ENCODE data around the gene PLEKHM3.

PLEKHM3 gene

DNA sequence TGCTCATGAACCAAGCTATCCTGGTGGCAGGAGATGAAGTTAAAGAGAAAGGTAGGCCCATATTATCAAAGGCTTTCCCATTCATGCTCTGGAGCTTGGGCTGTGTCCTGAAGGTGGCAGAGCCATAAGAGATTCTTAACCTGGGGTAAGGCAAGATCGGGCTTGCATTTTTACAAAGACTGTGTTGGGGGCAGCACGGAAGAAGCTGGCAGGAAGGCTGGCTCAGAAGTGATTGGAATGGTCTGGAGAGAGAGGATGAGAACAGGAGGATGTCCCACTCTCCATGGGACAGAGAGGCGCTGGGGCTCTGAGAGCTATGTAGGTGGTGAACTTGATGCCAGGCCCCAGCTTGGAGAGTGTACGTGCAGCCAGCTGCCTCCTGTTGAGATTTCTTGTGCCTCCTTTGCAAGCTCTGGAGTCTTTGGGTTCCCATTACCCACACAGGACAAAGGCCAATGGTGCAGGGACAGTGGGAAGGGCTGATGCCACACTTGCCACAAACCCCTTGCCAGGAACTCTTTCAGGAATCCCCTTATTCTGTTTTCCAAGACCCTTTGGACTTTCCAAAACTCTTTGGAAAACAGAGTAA, 215.0 kb downstream of the PLEKHM3 start:
- Histone ChIP-seq H3K27ac (replicated peaks) (0 out of 2 replicates have a peak overlapping the region, but pooled peaks have one; percentile 11), H3K27me3 (ENCODE audit: insufficient read depth, poor library complexity, severe bottlenecking) (no peaks in the 10 kb centered on the region), H3K4me3 (replicated peaks; ENCODE audit: insufficient read depth, low read length) (no peak overlapping the region)
- TF ChIP-seq, protein P1, sequence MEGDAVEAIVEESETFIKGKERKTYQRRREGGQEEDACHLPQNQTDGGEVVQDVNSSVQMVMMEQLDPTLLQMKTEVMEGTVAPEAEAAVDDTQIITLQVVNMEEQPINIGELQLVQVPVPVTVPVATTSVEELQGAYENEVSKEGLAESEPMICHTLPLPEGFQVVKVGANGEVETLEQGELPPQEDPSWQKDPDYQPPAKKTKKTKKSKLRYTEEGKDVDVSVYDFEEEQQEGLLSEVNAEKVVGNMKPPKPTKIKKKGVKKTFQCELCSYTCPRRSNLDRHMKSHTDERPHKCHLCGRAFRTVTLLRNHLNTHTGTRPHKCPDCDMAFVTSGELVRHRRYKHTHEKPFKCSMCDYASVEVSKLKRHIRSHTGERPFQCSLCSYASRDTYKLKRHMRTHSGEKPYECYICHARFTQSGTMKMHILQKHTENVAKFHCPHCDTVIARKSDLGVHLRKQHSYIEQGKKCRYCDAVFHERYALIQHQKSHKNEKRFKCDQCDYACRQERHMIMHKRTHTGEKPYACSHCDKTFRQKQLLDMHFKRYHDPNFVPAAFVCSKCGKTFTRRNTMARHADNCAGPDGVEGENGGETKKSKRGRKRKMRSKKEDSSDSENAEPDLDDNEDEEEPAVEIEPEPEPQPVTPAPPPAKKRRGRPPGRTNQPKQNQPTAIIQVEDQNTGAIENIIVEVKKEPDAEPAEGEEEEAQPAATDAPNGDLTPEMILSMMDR (IDR thresholded peaks at IDR 0.05; ENCODE audit: insufficient read depth, low read length) = no peak
- TF ChIP-seq GABPA (IDR thresholded peaks at IDR 0.05; ENCODE audit: low read depth) (no peak), POLR2AphosphoS5 (IDR thresholded peaks at IDR 0.05; ENCODE audit: low read depth) (no peak), SPI1 (IDR thresholded peaks at IDR 0.05; ENCODE audit: borderline replicate concordance, low read depth) (no peak)
- TF ChIP-seq, protein P2, sequence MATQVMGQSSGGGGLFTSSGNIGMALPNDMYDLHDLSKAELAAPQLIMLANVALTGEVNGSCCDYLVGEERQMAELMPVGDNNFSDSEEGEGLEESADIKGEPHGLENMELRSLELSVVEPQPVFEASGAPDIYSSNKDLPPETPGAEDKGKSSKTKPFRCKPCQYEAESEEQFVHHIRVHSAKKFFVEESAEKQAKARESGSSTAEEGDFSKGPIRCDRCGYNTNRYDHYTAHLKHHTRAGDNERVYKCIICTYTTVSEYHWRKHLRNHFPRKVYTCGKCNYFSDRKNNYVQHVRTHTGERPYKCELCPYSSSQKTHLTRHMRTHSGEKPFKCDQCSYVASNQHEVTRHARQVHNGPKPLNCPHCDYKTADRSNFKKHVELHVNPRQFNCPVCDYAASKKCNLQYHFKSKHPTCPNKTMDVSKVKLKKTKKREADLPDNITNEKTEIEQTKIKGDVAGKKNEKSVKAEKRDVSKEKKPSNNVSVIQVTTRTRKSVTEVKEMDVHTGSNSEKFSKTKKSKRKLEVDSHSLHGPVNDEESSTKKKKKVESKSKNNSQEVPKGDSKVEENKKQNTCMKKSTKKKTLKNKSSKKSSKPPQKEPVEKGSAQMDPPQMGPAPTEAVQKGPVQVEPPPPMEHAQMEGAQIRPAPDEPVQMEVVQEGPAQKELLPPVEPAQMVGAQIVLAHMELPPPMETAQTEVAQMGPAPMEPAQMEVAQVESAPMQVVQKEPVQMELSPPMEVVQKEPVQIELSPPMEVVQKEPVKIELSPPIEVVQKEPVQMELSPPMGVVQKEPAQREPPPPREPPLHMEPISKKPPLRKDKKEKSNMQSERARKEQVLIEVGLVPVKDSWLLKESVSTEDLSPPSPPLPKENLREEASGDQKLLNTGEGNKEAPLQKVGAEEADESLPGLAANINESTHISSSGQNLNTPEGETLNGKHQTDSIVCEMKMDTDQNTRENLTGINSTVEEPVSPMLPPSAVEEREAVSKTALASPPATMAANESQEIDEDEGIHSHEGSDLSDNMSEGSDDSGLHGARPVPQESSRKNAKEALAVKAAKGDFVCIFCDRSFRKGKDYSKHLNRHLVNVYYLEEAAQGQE (IDR thresholded peaks at IDR 0.05; ENCODE audit: insufficient replicate concordance, low read depth) = no peak
- no peak for DNase-seq (ENCODE audit: low read depth in 1 of 2, low spot score in 1 of 2)

DNA sequence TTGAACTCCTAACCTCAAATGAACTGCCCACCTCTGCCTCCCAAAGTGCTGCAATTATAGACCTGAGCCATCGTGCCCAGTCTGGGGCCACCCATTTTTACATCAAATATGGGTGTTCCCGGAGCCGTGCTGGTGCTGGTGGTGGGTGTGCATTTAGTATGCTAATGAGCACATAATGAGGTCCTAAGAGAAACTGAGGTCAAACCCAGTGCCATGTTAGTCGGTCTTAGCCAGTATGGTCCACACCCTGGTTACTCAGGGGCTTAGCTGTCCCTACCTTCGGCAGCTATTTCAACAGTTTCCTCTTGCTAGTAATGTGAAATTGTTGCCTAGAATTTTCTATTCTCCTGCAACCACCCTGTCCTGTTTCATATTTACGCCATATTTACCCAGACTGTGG, 217.2 kb downstream of the PLEKHM3 start:
- no peaks in the 10 kb centered on the region for H3K27me3 ChIP-seq (ENCODE audit: insufficient read depth, poor library complexity, severe bottlenecking)
- TF ChIP-seq SPI1 (IDR thresholded peaks at IDR 0.05; ENCODE audit: borderline replicate concordance, low read depth) = no peak
- TF ChIP-seq, protein P2 (IDR thresholded peaks at IDR 0.05; ENCODE audit: insufficient replicate concordance, low read depth) = no peak
- TF ChIP-seq POLR2AphosphoS5 (IDR thresholded peaks at IDR 0.05; ENCODE audit: low read depth) = no peak
- TF ChIP-seq GABPA (IDR thresholded peaks at IDR 0.05; ENCODE audit: low read depth) = no peak
- TF ChIP-seq, protein P1 (IDR thresholded peaks at IDR 0.05; ENCODE audit: insufficient read depth, low read length) = no peak
- no peak overlapping the region for H3K4me3 ChIP-seq (replicated peaks; ENCODE audit: insufficient read depth, low read length)
- no peak overlapping the region for H3K27ac ChIP-seq (replicated peaks)
- DNase-seq (ENCODE audit: low read depth in 1 of 2, low spot score in 1 of 2) = no peak

DNA sequence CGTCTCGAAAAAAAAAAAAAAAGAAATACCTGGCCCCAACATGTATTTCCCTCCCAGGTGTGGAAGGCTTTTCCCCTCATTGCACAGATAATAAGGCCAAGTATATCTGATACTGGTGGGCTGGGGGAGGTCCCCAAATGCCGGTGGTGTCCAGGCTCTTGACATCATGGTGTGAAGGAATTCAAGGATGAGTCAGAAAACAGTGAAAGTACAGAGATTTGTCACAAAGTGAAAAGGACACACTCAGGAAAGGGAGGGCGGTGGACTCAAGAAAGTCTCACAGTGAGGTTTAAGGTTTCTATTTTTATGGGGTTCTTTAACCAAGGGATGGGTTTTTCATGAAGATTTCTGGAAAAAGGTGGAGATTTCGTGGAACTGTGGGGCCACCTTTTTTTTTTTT, 217.8 kb downstream of the PLEKHM3 start:
- no peak for DNase-seq (ENCODE audit: low read depth in 1 of 2, low spot score in 1 of 2)
- TF ChIP-seq, protein P2 (IDR thresholded peaks at IDR 0.05; ENCODE audit: insufficient replicate concordance, low read depth) = no peak
- TF ChIP-seq POLR2AphosphoS5 (IDR thresholded peaks at IDR 0.05; ENCODE audit: low read depth) (no peak), SPI1 (IDR thresholded peaks at IDR 0.05; ENCODE audit: borderline replicate concordance, low read depth) (no peak), GABPA (IDR thresholded peaks at IDR 0.05; ENCODE audit: low read depth) (no peak)
- TF ChIP-seq, protein P1 (IDR thresholded peaks at IDR 0.05; ENCODE audit: insufficient read depth, low read length) = no peak
- Histone ChIP-seq H3K27me3 (ENCODE audit: insufficient read depth, poor library complexity, severe bottlenecking) (no peaks in the 10 kb centered on the region), H3K4me3 (replicated peaks; ENCODE audit: insufficient read depth, low read length) (no peak overlapping the region), H3K27ac (replicated peaks) (no peak overlapping the region)
